GM18870 (cell line): Measurements from ENCODE around the gene PRSS53.
"Not testable (repeated sequence)": the region's sequence is repeated elsewhere in the genome, so short reads cannot be mapped to it uniquely, and the experiment has no call there.

Experiments used
- ATAC-seq: cut with Tn5 transposase; IDR thresholded peaks from one replicate; pipeline ENCODE4 v1.9.1; 2021; ENCODE audit warnings: moderate library complexity; ENCODE audit not compliant: unreplicated experiment

PRSS53 gene

DNA sequence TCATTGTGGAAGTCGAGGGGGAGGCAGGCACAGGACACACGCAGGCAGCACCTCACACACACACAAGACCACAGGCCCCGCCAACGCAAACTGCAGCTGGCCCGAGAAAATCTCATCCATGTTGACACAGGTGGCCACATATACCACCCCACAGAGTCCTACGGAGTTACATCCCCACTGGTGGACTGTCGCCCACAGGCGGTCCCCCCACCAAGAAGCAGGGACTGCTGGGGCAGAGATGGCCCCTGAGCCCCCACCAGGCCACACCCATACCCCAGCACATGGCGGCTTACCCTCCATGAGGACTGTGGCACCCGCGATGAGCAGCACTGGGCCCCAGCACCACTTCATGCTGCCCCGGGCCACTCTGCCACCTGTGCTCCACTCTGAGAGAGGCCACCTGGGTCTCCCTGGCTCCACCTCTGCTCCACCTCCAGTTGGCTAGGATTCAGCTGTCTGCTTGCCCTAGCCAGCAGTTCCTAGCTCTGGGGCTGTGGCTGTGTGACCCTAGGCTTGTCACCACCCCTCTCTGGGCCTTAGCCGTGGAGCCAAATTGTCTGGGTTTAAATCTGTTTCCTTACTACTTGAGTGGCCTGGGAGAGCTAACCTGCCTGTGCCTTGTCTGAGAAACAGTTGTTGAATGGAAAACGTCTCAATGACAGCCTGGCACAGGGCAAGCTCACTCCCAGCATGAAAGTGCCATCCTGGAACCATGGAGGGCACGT is at the start of gene PRSS53:
PRSS53 (minus strand) TSS at position 485 of the 725 bp plus-strand sequence; CDS start at position 351, 134 bp downstream.
- ATAC-seq: no peak

DNA sequence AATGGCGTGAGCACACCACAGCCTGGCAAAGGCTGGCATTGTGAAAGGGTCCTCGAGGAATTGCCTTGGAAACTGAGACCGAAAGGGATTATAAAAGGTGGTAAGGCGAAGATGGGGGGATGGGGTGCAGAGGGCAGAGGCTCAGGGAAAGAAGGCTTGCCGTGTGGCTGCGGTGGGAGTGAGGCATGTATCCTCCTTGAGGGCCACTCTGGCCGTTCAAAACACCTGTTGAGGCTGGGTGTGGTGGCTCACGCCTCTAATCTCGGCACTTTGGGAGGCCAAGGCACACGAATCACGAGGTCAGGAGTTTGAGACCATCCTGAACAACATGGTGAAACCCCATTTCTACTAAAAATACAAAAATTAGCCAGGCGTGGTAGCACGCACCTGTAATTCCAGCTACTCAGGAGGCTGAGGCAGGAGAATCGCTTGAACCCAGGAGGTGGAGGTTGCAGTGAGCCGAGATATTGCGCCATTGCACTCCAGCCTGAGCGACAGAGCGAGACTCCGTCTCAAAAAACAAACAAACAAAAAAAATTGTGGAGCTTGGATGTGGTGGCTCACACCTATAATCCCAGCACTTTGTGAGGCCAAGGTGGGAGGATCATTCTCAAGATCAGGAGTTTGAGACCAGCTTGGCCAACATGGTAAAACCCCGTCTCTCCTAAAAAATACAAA is 48.2 kb upstream of the PRSS53 start:
- ATAC-seq: not testable (repeated sequence)

DNA sequence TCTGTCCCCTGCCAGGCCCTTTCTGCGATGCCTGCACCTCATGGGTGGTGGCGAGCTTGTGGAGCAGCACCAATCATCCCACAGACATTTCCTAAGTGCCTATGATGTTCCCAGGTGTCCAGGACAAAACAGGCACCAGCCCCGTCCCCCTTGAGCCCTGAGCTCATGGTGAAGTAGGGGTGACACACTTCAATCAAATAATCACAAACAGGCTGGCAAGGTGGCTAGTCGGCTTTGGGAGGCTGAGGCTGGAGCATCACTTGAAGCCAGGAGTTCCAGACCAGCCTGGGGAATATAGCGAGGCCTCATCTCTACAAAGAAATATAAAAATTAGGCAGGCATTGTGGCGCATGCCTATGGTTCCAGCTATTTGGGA is 47.5 kb upstream of the PRSS53 start:
- no peak for ATAC-seq

DNA sequence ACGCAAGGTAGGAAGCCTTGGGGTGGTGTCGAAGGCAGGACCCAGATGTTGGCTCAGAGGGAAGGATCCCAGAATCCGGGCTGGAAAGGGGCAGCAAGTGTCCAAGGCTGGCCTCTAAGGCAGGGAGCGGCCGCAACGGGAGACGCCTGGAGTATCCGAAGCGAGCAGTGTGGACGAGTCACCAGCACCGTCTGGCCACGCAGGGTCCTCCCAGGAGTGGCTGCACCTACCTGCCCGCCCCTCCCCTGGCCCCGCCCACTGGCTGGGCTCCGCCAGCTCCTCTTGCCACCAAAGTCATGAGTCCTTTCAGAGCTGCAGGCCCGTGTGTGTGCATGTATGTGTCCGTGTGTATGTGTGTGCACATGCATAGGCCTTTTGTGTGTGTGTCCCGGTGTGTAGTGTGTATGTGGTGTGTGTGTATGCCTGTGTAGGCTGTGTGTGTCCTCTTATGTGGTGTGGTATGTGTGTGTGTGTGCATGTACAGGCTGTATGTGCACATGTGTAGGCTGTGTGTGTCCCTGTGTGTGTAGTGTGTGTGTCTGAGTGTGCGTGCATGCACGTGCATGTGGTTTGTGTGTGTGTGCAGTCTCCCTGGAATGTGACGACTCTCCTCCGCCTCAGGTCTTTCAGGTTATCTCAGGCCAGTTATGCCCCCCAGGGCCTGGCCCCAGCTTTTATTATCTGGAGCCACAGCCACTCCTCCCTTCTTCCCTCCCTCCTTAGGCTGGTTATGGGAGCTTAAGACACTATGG is 47.0 kb upstream of the PRSS53 start, which contains the start of gene PRSS8:
PRSS8 (minus strand) TSS at position 193 of the 752 bp plus-strand sequence. CDS start 229 bp downstream, outside the sequence.
- ATAC-seq: no peak

DNA sequence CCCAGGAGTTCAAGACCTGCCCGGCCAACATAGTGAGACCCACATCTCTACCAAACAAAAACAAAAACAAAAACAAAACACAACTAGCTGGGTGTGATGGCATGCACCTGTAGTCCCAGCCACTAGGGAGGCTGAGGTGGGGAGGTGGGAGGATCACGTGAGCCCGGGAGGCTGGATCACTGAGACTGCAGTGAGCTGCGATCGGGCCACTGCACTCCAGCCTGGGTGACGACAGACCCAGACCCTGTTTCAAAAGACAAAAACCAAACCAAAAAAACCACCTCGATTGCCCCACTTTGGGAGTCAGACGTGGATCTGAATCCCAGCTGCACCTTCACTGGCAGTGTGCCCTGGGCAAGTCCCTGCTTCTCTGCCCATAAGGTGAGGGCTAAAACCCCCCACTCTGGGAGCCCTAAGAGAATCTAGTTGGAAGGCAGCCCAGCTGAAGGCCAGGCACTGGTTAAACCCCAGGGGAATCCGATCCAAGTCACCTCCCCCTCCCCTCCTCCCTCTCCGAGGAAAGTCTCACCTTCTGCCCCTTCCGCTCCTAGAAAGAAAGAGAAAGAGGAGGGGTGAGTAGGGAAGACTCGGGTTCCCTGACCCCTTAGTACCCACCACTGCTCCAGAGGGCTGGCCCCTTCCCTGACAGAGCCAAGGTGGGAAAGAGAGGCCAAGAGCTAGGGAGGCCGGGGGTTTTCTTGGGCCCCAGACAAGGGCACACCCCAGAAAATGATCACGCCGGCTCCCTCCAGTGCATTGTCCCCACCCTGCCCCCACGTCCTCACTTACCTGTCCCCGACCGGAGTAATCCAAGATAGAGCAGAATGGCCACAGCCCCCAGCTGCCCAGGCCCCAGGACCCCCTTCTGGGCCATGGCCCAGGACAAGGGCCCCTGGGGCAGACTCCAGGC is 46.1 kb upstream of the PRSS53 start:
- no peak for ATAC-seq

DNA sequence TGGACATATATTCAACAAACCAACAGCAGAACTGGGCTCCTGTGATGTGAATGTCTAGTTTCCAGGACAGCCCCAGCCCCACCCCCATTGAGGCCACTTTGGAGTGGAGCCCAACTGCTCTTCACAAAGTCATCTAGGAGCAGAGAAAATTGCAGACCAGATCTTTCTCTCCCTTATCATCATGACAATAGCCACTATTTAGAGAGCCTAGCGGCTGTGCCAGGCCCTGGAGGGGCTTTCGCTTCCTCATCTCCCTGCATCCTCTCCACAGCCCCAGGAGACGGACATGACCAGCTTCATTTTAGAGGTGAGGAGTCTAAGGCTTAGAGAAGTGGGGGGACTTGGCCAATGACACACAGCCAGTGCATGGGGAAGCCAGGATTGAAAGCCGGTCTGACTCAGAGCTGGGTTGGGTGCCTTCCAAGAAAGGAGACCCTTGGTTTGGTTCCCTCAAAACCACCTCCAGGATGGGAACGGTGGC is 45.4 kb upstream of the PRSS53 start:
- ATAC-seq: no peak

DNA sequence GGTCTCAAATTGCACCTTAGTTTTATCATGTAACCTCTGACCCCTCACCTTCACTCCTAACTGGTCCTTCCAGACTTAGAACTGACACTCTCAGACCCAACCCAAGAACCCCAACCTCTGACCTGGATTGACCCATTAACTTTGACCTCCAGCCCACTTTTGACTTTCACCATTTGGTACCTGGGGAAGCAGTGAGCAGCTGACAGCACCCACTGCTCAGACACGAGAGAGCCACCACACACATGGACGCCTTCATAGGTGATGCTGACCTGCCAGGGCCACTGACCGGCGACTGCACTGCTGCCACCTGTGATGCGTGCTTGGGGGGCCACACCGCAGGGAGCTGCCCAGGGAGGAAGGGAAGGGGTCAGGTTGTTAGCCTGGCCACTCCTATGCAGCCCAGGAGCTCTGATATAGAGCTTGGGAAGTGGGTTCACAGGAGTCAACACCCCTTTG is 44.3 kb upstream of the PRSS53 start:
- ATAC-seq: no peak

DNA sequence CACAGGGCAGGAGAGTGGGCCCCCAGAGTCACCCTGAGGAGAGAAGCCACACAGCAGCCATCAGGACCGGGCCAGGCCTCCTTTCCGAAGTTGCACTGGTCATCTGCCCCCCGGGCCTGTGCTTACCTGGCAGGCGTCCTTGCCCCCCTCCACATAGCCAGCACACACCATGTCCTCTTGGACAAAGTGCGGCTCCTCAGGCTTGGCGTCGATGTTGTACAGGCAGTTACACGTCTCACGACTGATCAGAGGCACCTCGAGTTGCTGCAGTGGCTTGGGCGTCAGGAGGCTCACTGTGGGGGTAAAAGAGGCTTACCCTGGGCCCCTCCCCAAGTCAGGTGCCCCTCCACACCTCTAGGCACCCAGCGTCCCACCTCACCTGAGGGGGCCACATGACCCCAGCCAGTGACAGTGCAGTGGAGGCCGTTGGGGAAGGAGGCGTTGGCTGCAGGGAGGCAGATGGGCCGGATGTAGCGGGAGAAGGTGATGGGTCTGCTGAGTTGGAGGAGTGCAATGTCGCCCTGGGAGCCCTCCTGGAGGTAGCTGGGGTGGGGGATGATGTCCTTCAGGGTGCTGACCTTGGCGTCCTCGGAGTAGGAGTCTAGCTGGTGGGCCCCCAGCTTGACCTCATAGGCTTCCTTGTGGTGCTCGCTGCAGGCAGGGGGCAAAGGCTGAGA is 43.7 kb upstream of the PRSS53 start:
- no peak for ATAC-seq

DNA sequence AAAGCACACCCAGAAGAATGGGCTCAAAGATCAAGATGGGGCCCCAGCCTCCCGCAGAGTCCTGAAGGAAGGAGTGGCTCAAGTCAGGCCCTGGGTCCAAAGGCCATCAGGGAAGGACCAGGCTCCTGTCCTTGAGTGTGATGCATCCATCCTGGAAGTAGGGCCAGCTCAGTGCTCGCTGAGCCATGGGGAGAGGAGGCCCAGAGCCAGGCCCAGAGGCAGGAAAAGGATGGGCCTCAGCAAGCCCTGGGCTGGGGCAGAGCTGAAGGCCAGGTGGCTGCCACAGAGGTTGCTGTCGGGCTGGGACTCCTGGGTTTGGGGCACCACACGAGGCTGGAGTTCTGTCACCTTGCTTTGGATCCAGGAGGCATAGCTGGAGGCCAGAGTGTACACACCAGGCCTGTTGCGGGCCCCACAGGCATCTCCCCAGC is 43.1 kb upstream of the PRSS53 start:
- no peak for ATAC-seq

DNA sequence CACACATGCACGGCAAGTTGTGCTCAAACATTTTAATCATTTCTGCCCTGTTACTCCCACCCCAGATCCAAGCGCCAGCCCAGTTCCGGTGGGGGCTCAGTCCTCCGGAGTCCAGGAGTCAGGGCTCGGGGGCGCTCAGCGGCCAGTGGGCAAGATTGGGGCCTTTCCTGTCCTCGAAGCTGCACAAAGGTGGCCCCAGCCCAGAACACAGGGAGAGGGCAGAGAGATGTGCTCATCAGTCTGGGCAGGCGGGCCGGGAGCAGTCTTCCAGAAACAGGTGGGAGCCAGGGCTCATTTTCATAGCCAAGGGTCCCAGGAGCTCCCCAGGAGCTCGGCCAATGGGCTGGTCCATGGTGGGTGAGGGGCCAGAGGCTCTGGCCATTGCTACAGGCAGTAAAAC is 42.7 kb upstream of the PRSS53 start:
- no peak for ATAC-seq

DNA sequence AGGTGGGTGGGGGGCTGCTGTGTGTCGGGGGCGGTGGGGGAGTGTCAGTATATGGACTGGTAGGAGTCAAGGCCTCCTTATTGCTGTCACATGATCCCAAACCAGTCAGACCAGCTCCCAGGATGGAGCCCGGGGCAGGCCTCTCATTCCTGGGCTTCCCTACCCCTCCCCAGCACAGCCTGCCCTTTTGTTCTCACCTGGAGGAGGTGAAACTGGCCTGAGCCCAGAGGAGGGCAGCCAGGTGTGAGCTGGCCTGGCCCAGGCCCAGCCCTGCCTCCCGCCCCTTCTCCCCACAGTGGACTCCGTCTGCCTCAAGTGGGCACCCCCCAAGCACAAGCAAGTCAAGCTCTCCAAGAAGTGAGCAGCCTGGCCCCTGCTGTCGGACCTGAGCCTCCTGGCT is 42.2 kb upstream of the PRSS53 start:
- ATAC-seq: no peak

DNA sequence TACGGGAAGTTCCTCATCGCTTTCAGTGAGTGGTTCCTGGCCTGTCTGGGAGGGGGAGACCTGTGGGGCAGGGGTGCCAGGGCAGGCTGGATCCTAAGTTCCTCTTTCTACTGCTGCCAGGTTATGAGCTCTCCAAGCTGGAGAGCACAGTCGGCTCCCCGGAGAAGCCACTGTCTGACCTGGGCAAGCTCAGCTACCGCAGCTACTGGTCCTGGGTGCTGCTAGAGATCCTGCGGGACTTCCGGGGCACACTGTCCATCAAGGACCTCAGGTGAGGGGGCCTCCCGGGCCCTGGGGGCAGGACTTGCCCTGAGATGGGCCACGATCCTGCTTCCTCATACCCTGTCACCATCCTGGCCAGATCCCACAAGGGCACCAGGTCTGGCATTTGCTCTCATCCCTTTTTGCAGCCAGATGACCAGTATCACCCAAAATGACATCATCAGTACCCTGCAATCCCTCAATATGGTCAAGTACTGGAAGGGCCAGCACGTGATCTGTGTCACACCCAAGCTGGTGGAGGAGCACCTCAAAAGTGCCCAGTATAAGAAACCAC is 41.7 kb upstream of the PRSS53 start:
- ATAC-seq: no peak

DNA sequence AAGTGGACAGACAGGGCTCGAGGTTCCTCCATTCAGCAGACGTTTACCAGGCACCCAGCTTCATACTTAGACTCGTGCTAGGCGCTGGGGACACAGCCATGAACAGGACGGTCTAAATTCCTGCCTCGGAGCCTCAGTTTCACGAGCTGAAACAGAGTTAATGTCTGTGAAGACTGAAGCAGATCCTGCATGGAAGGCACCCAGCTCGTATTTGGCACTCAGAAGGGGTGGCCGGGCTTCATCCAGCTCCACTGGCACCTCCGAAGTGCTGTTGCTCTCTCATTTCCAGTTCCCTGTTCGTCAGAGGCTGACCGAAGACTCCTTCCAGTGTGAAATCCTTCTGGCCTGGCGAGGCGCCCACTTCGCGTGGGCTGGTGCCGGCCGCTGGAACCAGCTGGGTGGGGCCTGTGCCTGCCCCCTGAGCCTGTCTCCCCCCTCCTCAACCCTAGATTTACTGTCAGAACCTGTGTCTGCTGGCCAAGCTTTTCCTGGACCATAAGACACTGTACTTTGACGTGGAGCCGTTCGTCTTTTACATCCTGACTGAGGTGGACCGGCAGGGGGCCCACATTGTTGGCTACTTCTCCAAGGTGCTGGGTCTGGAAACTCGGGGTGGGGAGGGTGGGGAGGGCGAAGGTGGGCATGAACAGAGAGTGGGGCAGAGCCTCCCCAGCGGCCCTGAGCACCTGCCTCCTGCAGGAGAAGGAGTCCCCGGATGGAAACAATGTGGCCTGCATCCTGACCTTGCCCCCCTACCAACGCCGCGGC is 41.0 kb upstream of the PRSS53 start:
- ATAC-seq: no peak

DNA sequence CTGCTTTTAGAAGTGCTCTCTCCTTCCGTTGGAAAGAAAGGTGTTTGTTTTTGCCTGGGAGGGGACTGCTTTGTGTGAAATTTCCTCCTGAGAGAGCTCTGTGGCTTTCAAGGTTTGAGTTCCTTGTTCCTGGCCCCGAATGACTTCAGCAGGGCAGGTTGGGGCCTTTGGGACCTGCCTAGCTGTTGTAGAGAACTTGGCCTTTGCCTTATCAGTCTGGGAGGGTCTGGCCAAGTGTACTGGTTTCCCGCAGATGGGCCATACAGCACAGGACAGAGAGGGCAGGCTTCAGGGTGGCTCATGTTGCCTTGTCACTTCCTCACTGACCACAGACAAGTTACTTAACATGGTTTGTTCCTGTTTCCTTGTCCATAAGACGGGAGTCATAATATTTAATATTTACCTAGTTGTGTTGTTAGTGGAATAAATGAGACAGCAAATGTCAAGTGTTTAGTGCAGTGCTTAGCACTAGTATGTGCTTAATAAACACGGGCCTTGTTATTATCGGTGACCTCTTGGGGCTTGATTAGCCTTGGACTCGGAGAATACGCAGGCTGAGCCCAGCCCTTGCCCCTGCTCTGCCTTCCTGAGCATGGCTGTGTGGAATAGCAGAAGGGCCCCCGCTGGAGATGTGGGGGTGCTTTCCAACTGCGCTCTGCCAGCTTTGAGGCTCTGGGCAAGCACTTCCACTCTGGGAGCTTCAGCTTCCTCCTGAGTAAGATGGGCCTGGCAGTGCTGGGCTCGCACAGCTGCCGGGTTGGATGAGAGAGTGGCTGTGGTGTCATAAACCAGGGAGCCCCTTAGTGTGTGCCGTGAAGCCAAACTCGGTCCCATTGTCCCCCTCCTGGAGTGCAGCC is 40.2 kb upstream of the PRSS53 start:
- ATAC-seq: no peak

DNA sequence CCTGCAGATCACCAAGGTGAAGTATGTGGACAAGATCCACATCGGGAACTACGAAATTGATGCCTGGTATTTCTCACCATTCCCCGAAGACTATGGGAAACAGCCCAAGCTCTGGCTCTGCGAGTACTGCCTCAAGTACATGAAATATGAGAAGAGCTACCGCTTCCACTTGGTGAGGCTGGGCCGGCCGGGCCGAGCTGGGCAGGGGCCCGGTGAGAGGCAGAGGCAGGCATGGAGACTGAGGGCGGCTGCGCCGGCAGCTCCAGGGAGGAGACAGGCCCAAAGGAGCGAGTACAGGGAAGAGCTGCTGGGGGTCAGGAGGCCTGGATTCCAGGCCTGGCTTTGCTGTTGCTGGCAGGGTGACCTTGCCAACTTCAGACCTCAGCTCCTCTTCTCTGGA is 38.4 kb upstream of the PRSS53 start:
- ATAC-seq: no peak

DNA sequence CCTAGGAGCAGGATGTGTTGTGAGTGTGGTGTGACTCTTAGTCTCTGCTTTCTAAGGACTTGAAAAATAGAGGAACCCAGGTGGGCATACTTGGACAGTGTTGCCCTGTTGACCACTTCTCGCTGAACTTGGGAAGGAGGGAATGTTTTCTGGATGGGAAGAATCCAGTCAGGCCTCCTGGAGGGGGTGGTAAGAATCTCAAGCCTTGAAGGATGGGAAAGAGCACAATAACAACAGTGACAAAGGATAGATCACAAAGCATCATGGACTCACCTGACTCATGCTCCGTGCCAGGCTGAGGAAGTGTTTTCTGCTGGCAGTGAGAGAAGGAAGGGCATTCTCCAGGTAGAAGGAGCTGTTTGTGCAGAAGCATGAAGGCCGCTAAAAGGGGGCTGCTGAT is 37.1 kb upstream of the PRSS53 start:
- no peak for ATAC-seq

DNA sequence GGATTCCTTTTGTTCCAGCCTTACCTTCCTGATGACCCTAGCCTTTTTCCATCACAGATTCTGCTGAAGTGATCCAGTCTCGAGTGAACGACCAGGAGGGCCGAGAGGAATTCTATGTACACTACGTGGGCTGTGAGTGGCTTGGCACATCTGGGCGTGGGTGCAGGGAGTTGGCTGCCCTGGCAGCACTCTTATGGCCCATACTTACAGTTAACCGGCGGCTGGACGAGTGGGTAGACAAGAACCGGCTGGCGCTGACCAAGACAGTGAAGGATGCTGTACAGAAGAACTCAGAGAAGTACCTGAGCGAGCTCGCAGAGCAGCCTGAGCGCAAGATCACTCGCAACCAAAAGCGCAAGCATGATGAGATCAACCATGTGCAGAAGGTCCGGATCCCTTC is 31.4 kb upstream of the PRSS53 start:
- ATAC-seq: no peak
